Measurements from ENCODE around the gene TRIO.
A peak's percentile ranks its signal among the peaks of the same experiment; 100 is the strongest.

TRIO gene

DNA sequence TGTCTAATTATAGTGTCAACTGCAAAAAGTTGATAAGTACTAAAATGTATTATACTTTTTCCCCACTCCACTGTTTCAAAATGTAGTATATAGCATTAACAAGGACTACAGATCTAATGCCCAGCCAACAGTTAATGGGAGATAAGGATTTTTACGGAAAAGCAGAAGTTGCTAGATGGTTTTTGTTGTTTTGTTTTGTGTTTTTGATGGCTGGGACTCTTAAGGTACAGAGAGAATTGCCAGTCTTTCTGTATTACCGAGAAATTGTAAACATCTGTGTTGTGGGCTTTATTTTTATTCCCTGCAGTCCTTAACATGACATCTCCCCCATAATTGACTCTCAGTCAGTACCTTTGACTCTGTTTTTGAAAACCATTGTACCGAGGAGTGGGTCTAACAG, 44.0 kb downstream of the TRIO start:
- Histone ChIP-seq H2BK120ac (ENCODE audit: insufficient read depth, low read length, poor library complexity) (no peak overlapping the region), H4K91ac (ENCODE audit: low read depth, low read length) (no peak overlapping the region), H3K27ac (ENCODE audit: low read depth, low read length) (no peak overlapping the region), H3K14ac (ENCODE audit: low read length) (no peak overlapping the region), H4K8ac (ENCODE audit: low read depth, low read length) (no peak overlapping the region), H3K79me2 (ENCODE audit: control insufficient read depth, insufficient read depth, low read length, poor library complexity) (peaks cover 25% of the 10 kb centered on the region), H3K4ac (ENCODE audit: low read depth, low read length) (no peak overlapping the region), H3K4me2 (ENCODE audit: low read length) (no peak overlapping the region), H4K12ac (ENCODE audit: low read depth, low read length) (no peak overlapping the region), H3K79me1 (ENCODE audit: low read length) (peaks cover 2% of the 10 kb centered on the region), H3K27me3 (ENCODE audit: insufficient read depth, low read length) (no peaks in the 10 kb centered on the region), H2AFZ (ENCODE audit: insufficient read depth, low read length, poor library complexity) (no peak overlapping the region), H3K4me3 (ENCODE audit: low read depth, low read length) (no peak overlapping the region), H2AK5ac (ENCODE audit: low read length) (no peak overlapping the region), H3K23ac (ENCODE audit: low read length) (no peak overlapping the region), H3K9ac (ENCODE audit: low read length) (no peak overlapping the region), H2BK12ac (ENCODE audit: low read length) (no peak overlapping the region), H2BK5ac (ENCODE audit: low read depth, low read length, poor library complexity) (no peak overlapping the region), H3K36me3 (ENCODE audit: control insufficient read depth in 1 of 2, insufficient read depth in 2 of 2, low read length in 2 of 2) (no peaks in the 10 kb centered on the region), H3K18ac (ENCODE audit: low read length) (no peak overlapping the region), H3K9me3 (ENCODE audit: insufficient read depth, low read depth, low read length) (no peaks in the 10 kb centered on the region), H3K4me1 (ENCODE audit: control insufficient read depth in 1 of 2, insufficient read depth in 2 of 2, low read length in 2 of 2) (peaks cover 25 to 30% of the 10 kb centered on the region in 2 experiments)
- WGBS (ENCODE audit: extremely low coverage, insufficient coverage, insufficient read length) = 100% methylated on average over 1 of the region's 3 CpGs
- DNase-seq = no peak

DNA sequence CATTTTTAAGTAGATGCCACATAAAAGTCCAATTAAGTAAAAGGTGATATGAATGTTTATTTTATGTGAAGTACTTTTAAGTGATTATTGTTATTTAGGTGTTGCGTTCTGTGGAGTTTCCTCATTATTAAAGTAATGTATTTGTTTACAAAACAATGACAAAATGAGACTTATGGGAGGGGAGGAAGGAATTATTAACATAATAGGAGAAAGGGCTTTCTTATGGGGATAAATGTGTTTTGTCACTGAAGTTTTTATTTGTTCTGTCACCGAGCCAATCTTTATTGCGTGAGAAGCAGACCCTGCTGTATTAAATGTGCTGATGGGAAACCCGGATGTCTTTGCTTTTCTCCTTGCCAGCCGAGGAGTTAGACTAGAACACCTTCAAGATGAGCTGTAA, 44.5 kb downstream of the TRIO start:
- no peak overlapping the region for H3K23ac ChIP-seq (ENCODE audit: low read length)
- no peaks in the 10 kb centered on the region for H3K27me3 ChIP-seq (ENCODE audit: insufficient read depth, low read length)
- H2BK12ac ChIP-seq (ENCODE audit: low read length) = no peak overlapping the region
- no peak overlapping the region for H2BK5ac ChIP-seq (ENCODE audit: low read depth, low read length, poor library complexity)
- no peak overlapping the region for H4K91ac ChIP-seq (ENCODE audit: low read depth, low read length)
- no CpG with 5 or more reads among the region's 5 CpGs for WGBS (ENCODE audit: extremely low coverage, insufficient coverage, insufficient read length)
- no peak overlapping the region for H3K18ac ChIP-seq (ENCODE audit: low read length)
- peaks cover 25% of the 10 kb centered on the region for H3K79me2 ChIP-seq (ENCODE audit: control insufficient read depth, insufficient read depth, low read length, poor library complexity)
- H3K4me3 ChIP-seq (ENCODE audit: low read depth, low read length) = no peak overlapping the region
- H2AK5ac ChIP-seq (ENCODE audit: low read length) = no peak overlapping the region
- no peak overlapping the region for H2AFZ ChIP-seq (ENCODE audit: insufficient read depth, low read length, poor library complexity)
- no peak overlapping the region for H3K27ac ChIP-seq (ENCODE audit: low read depth, low read length)
- no peak overlapping the region for H3K14ac ChIP-seq (ENCODE audit: low read length)
- H3K9me3 ChIP-seq (ENCODE audit: insufficient read depth, low read depth, low read length) = no peaks in the 10 kb centered on the region
- H4K8ac ChIP-seq (ENCODE audit: low read depth, low read length) = no peak overlapping the region
- H3K36me3 ChIP-seq (ENCODE audit: control insufficient read depth in 1 of 2, insufficient read depth in 2 of 2, low read length in 2 of 2) = no peaks in the 10 kb centered on the region
- no peak overlapping the region for H3K9ac ChIP-seq (ENCODE audit: low read length)
- H4K12ac ChIP-seq (ENCODE audit: low read depth, low read length) = no peak overlapping the region
- DNase-seq = no peak
- no peak overlapping the region for H2BK120ac ChIP-seq (ENCODE audit: insufficient read depth, low read length, poor library complexity)
- peaks cover 2% of the 10 kb centered on the region for H3K79me1 ChIP-seq (ENCODE audit: low read length)
- H3K4me2 ChIP-seq (ENCODE audit: low read length) = no peak overlapping the region
- H3K4ac ChIP-seq (ENCODE audit: low read depth, low read length) = peak overlapping the region; percentile 81
- peaks cover 25 to 30% of the 10 kb centered on the region in 2 experiments for H3K4me1 ChIP-seq (ENCODE audit: control insufficient read depth in 1 of 2, insufficient read depth in 2 of 2, low read length in 2 of 2)

DNA sequence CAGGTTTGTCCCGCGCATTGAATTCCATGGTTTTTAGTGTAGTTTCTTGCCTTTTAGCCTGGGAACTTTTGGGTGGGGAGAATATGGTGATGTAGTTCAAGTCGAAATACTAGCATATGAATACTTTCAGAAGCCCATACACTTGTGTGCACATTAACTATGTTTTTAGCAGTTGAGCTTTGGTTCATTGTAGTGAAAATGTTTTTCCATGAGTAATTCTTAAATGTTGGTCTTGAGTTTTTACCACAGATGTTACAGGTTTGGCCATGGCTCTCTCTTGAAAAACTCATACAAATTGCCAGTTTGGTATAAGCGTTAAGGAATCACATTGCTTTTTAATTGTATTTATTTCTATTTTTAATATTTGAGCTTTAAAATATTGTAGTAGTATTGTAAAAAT, 45.6 kb downstream of the TRIO start:
- Histone ChIP-seq H2AK5ac (ENCODE audit: low read length) (no peak overlapping the region), H3K27me3 (ENCODE audit: insufficient read depth, low read length) (no peaks in the 10 kb centered on the region), H3K79me1 (ENCODE audit: low read length) (peaks cover 2% of the 10 kb centered on the region), H2BK120ac (ENCODE audit: insufficient read depth, low read length, poor library complexity) (no peak overlapping the region), H3K4me2 (ENCODE audit: low read length) (no peak overlapping the region), H2BK5ac (ENCODE audit: low read depth, low read length, poor library complexity) (no peak overlapping the region), H3K4me3 (ENCODE audit: low read depth, low read length) (no peak overlapping the region), H3K18ac (ENCODE audit: low read length) (no peak overlapping the region), H3K14ac (ENCODE audit: low read length) (no peak overlapping the region), H2AFZ (ENCODE audit: insufficient read depth, low read length, poor library complexity) (no peak overlapping the region), H3K27ac (ENCODE audit: low read depth, low read length) (no peak overlapping the region), H3K9ac (ENCODE audit: low read length) (no peak overlapping the region), H3K4ac (ENCODE audit: low read depth, low read length) (peak overlapping the region; percentile 75), H2BK12ac (ENCODE audit: low read length) (no peak overlapping the region), H3K4me1 (ENCODE audit: control insufficient read depth in 1 of 2, insufficient read depth in 2 of 2, low read length in 2 of 2) (peaks cover 22 to 26% of the 10 kb centered on the region in 2 experiments), H3K9me3 (ENCODE audit: insufficient read depth, low read depth, low read length) (no peaks in the 10 kb centered on the region), H4K8ac (ENCODE audit: low read depth, low read length) (no peak overlapping the region), H3K79me2 (ENCODE audit: control insufficient read depth, insufficient read depth, low read length, poor library complexity) (peaks cover 22% of the 10 kb centered on the region), H4K91ac (ENCODE audit: low read depth, low read length) (no peak overlapping the region), H3K36me3 (ENCODE audit: control insufficient read depth in 1 of 2, insufficient read depth in 2 of 2, low read length in 2 of 2) (no peaks in the 10 kb centered on the region), H4K12ac (ENCODE audit: low read depth, low read length) (no peak overlapping the region), H3K23ac (ENCODE audit: low read length) (no peak overlapping the region)
- no peak for DNase-seq
- WGBS (ENCODE audit: extremely low coverage, insufficient coverage, insufficient read length) = no CpG with 5 or more reads among the region's 4 CpGs

DNA sequence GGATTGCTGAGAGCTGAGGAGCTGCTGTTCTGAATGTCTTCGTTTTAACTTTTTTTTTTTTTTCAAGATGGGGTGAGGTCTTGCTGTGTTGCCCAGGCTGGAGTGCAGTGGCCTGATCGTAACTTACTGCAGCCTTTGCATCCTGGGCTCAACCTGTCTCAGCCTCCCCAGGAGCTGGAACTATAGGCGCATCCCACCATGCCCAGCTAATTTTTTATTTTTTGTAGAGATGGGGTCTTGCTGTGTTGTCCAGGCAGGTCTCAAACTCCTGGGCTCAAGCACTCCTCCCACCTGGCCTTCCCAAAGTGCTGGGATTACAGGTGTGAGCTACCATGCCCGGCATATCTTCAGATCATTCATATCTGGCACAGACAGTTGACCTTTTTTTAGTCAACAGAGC, 46.5 kb downstream of the TRIO start:
- no peak overlapping the region for H2BK120ac ChIP-seq (ENCODE audit: insufficient read depth, low read length, poor library complexity)
- H3K4me3 ChIP-seq (ENCODE audit: low read depth, low read length) = no peak overlapping the region
- no peak overlapping the region for H4K91ac ChIP-seq (ENCODE audit: low read depth, low read length)
- no CpG with 5 or more reads among the region's 4 CpGs for WGBS (ENCODE audit: extremely low coverage, insufficient coverage, insufficient read length)
- H4K8ac ChIP-seq (ENCODE audit: low read depth, low read length) = no peak overlapping the region
- no peak overlapping the region for H2AFZ ChIP-seq (ENCODE audit: insufficient read depth, low read length, poor library complexity)
- peaks cover 17% of the 10 kb centered on the region for H3K79me2 ChIP-seq (ENCODE audit: control insufficient read depth, insufficient read depth, low read length, poor library complexity)
- H3K79me1 ChIP-seq (ENCODE audit: low read length) = peaks cover under 1% of the 10 kb centered on the region
- H2AK5ac ChIP-seq (ENCODE audit: low read length) = no peak overlapping the region
- no peaks in the 10 kb centered on the region for H3K36me3 ChIP-seq (ENCODE audit: control insufficient read depth in 1 of 2, insufficient read depth in 2 of 2, low read length in 2 of 2)
- H3K23ac ChIP-seq (ENCODE audit: low read length) = no peak overlapping the region
- no peak overlapping the region for H4K12ac ChIP-seq (ENCODE audit: low read depth, low read length)
- no peaks in the 10 kb centered on the region for H3K27me3 ChIP-seq (ENCODE audit: insufficient read depth, low read length)
- peaks cover 20 to 21% of the 10 kb centered on the region in 2 experiments for H3K4me1 ChIP-seq (ENCODE audit: control insufficient read depth in 1 of 2, insufficient read depth in 2 of 2, low read length in 2 of 2)
- no peak overlapping the region for H2BK5ac ChIP-seq (ENCODE audit: low read depth, low read length, poor library complexity)
- no peak overlapping the region for H3K18ac ChIP-seq (ENCODE audit: low read length)
- H3K4me2 ChIP-seq (ENCODE audit: low read length) = no peak overlapping the region
- H3K9me3 ChIP-seq (ENCODE audit: insufficient read depth, low read depth, low read length) = no peaks in the 10 kb centered on the region
- no peak overlapping the region for H3K9ac ChIP-seq (ENCODE audit: low read length)
- DNase-seq = no peak
- no peak overlapping the region for H2BK12ac ChIP-seq (ENCODE audit: low read length)
- peak overlapping the region; percentile 9 for H3K27ac ChIP-seq (ENCODE audit: low read depth, low read length)
- H3K4ac ChIP-seq (ENCODE audit: low read depth, low read length) = peak overlapping the region; percentile 29
- H3K14ac ChIP-seq (ENCODE audit: low read length) = no peak overlapping the region

All from trophoblast cell (in vitro differentiated cells and primary cell).